Heart left ventricle (tissue), 13 donors: ENCODE results near the gene LIPE.

ENCODE experiments used
- POLR2A ChIP-seq, 2 donors: fragments of 450-650 bp; IDR thresholded peaks; one replicate each; pipeline ENCODE4 v1.6.1; 2017; ENCODE audit warnings: antibody characterized with exemption in 2 of 2, mild to moderate bottlenecking in 2 of 2, moderate library complexity in 2 of 2
- TF ChIP-seq, protein P1 (sequence below), 12 donors: fragments of 200-600 bp; sonication (generic) in 4 of 12; IDR thresholded peaks; one replicate each; pipeline versions ENCODE4 v1.5.0 to v1.8.0; 2018 to 2022; ENCODE audit warnings: antibody characterized with exemption in 12 of 12, mild to moderate bottlenecking in 5 of 12
- donor health status: ischemic (EF 13 %, LVEDD 7.1; RV severe dilation, severe dysfunction).
- donor health status: DM: no; HTN: yes; CAD: no.
- donor health status: DM: no; HTN: no; CAD: no.
- donor health status: ischemic (EF 25% LVEDD 6.9; RV normal size, moderate dysfunction).
- donor health status: ischemic (EF 25% LVEDD 5.7; RV mildly dilated, moderate dysfunction).
- donor health status: ischemic (EF 35%, LVEDD 5.7; RV mildly dilated, moderate dysfunction).
- donor health status: nonischemic (EF 11% LVEDD 7.7; RV severe dilation, severe dysfunction).
- donor health status: DM: yes; HTN: yes; CAD: no.
- donor health status: PGD.
- donor health status: ischemic (EF 29% LVEDD 5.4; RV normal size, mild dysfunction).
- donor health status: nonischemic (EF 23%, LVEDD 6.1; RV moderate dilation, normal function).

DNA sequence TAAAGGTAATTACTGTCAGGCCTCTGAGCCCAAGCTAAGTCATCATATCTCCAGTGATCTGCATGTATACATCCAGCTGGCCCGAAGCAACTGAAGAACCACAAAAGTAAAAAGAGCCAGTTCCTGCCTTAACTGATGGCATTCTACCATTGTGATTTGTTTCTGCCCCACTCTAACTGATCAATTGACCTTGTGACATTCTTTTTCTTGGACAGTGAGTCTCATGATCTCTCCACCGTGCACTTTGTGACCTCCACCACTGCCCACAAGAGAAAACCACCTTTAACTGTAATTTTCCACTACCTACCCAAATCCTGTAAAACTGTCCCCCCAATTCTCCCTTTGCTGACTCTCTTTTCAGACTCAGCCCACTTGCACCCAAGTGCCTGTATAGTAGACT, 32.7 kb upstream of the LIPE start:
- TF ChIP-seq, protein P1, sequence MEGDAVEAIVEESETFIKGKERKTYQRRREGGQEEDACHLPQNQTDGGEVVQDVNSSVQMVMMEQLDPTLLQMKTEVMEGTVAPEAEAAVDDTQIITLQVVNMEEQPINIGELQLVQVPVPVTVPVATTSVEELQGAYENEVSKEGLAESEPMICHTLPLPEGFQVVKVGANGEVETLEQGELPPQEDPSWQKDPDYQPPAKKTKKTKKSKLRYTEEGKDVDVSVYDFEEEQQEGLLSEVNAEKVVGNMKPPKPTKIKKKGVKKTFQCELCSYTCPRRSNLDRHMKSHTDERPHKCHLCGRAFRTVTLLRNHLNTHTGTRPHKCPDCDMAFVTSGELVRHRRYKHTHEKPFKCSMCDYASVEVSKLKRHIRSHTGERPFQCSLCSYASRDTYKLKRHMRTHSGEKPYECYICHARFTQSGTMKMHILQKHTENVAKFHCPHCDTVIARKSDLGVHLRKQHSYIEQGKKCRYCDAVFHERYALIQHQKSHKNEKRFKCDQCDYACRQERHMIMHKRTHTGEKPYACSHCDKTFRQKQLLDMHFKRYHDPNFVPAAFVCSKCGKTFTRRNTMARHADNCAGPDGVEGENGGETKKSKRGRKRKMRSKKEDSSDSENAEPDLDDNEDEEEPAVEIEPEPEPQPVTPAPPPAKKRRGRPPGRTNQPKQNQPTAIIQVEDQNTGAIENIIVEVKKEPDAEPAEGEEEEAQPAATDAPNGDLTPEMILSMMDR (IDR thresholded peaks at IDR 0.05): no peak
- TF ChIP-seq POLR2A (IDR thresholded peaks at IDR 0.05): no peak
